ENCODE measurements around the gene DDX49.
"Not testable (repeated sequence)": the region's sequence is repeated elsewhere in the genome, so short reads cannot be mapped to it uniquely, and the experiment has no call there.

DDX49 gene

DNA sequence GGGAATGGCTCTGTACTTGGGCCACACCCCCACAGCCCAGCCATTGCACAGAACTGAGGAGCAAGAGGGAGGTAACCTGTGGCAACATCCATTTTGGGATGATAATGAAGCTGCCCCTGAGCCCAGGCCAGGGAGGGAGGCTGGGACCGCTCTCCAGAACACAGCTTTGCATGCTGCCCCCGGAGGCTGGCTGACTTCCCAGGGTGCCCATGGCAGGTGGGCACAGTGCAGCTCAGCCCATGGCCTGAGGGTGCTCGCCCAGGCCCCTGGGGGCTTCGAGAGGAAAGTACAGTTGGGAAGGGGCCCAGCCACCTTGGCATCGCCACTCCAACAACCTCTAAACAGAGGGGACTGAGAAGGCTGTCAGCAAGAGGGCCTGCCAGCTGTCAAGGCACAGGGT, 6.0 kb upstream of the DDX49 start:
- no peak for DNase-seq

DNA sequence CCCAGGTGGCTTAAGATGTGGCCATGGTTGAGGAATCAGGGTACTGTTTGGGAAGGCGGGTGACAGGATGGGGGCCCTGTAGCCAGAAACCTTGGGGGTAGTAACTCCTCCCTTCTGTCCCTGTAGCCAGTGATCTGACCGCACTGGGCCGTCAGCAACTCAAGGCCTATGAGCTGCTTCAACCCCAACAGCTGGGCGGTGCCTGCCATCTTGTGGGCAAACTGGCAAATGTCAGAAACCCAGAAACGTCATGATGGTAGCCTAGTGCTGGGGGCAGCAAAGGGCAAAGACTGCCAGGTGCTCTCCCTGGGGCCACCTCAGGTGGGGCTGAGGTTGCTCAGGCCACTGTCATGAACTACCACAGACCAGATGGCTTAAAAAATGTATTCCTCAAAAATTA, 3.9 kb upstream of the DDX49 start:
- peak; percentile 10 for DNase-seq

DNA sequence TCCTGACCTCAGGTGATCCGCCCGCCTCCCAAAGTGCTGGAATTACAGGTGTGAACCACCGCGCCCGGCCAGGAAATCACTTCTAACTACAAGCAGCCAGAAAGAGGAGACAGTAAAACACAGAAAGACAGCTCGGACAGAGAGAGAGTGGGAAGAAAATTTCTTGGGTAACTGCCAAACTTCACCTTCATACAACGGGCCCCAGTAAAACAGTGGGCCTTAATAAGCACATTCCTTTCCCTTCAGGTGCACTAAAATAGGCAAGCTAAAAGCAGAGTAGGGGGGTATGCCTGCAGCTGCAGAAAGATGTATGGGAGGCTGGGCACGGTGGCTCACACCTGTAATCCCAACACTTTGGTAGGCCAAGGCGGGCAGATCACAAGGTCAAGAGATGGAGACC, 1.9 kb upstream of the DDX49 start:
- not testable (repeated sequence) for DNase-seq

DNA sequence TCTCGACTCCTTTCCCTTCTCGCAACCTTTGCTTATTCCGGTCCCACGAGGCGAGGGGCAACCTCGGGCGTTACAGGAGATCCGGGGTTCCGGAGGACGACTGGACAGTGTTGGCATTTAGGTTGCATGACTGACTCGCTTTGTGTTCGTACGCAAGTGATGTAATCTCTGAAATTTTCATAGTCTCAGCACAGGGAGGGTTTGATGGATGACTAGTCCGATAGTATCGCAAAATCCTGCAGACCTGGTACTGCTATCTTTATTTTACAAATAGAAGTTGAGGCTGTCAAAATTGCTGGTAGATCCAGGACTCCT, 342 bp downstream of the DDX49 start:
- no peak for DNase-seq

DNA sequence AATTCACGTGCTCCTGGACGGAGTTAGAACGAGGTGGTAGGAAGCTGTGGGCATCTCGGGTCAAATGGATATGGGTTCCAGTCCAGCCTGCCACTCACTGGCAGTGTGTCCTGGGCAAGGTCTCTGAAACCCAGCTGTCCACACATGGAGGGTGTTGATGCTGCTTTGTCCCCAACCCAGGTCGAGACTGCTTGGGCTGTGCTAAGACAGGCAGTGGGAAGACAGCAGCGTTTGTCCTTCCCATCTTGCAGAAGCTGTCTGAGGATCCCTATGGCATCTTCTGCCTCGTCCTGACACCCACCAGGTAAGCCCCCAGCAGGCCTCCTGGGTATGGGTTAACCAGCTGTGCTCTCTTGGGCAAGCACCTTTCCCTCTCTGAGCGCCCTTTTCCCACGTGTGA, 885 bp downstream of the DDX49 start:
- no peak for DNase-seq

DNA sequence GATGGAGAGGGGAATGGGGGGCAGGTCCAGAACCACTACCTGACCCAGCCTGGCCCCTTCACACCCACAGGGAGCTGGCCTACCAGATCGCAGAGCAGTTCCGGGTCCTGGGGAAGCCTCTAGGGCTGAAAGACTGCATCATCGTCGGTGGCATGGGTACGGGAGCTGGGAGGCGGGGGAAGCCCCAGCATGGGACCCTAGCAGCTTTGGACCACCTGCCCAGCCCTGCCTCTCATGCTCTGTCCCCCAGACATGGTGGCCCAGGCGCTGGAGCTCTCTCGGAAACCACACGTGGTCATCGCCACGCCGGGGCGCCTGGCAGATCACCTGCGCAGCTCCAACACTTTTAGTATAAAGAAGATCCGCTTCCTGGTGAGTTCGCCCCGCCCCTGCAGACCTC, 2.1 kb downstream of the DDX49 start:
- no peak for DNase-seq

DNA sequence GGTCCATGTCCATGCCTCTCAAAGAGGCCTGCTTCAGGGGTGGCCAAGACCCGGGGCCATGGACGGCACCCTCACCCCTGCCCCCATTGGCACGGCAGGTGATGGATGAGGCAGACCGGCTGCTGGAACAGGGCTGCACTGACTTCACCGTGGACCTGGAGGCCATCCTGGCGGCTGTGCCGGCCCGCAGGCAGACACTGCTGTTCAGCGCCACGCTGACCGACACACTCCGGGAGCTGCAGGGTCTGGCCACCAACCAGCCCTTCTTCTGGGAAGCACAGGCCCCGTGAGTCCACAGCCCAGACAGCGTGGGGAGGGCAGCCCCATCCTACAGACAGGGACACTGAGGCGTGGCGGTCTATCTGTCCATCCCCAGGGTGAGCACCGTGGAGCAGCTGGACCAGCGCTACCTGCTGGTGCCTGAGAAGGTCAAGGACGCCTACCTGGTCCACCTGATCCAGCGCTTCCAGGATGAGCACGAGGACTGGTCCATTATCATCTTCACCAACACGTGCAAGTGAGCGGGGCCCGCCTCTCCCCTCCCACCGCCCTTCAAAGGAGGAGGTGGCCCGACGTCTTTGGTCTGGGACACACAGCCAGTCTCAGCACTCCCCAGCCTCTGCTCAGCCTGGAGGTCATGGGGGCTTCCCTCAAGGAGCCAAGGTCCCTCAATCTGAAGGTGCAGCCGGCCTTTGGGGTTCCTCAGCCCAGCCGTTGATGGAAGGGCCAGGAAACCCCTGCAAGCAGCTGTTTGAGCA, 2.9 kb downstream of the DDX49 start:
- no peak for DNase-seq

DNA sequence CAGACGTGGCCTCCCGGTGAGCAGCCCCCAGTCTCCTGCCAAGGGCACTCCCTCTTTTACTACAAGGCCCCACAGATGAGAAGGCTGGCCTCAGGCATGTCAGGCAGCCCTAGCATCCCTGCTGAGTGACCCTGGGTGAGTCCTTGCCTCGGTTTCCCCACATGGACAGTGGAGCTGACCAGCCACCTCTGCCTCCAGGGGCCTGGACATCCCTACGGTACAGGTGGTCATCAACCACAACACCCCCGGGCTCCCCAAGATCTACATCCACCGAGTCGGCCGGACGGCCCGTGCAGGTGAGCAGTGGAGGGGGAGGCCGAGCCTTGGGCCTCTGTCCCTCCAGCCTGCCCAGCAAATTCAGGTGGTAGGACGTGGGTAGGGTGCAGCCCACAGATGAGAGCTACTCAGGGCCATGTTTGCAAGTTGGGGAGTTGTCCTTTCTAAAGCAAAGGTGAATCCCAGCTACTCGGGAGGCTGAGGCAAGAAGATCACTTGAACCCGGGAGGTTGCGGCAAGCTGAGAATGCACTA, 5.2 kb downstream of the DDX49 start:
- DNase-seq, result no peak

DNA sequence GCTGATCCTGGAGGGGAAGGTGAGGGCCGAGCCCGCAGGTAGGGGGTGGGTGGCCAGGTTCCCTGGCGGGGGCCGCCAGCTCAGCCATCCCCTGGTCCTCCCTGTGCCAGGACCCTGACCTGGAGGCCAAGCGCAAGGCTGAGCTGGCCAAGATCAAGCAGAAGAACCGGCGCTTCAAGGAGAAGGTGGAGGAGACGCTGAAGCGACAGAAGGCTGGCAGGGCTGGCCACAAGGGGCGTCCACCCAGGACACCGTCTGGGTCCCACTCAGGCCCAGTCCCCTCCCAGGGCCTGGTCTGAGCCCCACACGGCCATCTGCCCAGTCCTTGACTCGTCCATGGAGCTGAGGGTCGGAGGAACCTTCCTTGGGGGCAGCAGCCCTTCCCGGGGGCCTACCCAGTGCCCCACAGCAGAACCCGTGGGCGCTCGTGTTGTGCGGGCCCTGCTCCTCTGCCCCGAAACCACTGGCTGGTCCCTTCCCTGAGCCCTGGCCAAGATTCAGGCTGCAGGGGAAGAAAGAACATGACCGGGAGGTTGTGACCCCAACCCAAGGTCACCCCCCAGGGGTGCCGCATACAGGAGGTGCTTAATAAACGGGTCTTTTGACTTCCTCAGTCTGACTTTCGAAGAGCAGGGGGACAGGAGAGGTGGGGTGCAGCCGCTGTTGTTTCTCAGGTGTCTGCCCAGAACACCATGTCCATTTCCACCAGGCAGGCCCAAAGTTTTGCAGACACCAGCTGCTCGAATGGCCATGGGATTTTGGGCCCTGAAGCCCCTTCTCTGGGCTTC, 8.7 kb downstream of the DDX49 start:
- DNase-seq, result no peak

DNA sequence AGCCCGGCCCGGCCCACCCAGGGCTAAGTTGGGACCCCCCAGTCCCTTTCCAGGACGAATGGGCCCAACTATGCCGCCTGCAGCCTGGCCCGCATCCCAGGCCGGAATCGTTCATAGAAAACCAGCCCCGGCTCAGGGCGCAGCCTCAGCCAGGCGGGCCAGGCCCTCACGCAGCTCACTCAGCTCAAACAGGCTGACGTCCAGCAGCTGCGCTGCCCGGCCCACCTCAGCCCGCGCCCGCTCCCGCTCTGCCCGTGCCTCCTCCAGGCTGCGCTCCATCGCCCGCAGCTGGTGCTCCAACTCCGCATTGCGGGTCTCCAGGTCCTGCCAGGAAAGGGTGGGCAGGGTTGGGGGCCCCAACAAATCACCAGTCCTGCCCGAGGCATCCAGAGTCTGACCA, 9.8 kb downstream of the DDX49 start:
- no peak for DNase-seq

DNA sequence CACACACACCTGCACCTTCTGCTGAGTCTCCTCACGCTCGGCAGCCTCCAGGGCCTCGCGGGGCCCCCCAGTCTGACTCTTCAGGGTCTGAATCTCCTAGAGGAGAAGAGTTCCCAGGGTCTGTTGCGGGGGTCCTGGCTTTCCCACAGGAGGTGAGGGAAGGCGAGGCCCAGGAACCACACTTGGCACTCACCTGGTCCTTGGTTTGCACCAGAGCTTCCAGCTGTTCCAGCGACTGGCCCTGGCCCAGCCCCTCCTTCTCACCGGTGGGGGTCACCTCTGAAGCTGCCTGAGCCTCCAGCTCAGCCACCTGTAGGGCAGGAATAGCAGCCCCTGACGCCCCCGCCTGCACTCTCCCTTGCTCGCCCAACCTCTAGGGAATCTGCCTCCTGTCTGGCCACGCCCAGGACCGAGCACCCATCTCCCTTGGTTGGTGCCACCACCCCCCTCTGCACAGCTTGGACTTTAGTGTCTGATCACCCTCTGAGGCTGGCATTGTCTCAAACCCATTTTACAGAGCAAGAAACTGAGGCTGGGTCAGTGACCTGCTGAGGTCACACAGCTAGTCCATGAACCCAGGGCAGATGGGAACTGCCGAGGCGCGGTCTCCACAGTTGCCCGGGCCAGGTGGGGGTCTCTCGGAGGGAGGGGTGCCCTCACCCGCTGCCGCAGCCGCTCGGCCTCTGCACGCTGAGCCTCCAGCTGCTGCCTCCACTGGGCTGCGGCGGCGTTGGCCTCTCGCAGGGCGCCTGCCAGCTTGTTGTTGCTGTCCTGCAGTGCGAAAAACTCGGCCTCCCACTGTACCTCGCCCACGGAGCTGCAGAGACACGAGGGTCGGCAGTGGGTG, 12.0 kb downstream of the DDX49 start:
- DNase-seq, result no peak

DNA sequence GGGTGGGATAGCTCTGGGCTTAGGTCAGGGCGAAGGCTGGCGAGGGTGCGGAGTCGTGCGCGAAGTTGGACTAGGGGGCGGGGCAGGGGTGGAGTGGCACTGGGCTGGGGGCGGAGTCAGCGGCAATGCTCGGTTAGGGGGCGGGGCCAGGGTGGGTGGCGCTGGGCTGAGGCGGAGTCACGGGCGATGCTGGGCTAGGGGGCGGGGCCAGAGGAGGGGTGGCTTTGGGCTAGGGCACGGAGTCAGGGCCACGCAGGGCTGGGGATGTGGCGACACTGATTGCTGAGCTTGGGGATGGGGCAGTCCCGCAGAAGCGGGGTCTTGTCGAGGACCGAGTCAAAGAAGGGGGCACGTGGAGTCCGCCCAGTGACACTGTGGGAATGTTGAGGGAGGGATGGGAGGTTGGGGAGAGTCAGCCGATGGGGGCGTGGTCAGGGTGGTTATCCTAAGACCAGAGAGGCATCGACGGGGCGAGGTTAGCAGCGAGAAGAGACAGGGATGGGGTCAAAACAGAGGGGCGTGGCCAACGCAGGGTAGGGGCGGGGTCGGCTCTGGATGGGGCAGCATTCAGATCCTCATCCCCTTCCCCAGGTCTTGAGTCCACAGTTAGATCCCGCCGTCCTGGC, 12.8 kb downstream of the DDX49 start:
- peak; percentile 76 for DNase-seq

DNA sequence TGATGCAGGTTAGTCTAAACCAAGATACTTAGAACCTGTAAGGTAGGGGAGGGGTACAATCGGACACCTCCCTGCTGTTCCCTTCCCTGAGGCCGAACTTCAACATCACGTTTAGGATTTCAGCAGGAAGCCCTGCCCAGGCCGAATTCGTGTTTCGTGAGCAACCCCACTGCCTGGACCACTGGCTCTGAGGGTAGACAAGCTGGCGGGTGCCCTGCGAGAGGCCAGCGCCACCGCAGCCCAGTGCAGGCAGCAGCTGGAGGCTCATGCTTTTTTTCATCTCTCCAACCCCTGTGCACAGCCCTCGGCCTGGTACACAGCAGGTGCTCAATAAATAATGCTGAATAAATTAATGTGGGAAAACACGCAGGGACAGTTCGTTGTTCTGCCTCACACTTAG, 13.8 kb downstream of the DDX49 start:
- no peak for DNase-seq

DNA sequence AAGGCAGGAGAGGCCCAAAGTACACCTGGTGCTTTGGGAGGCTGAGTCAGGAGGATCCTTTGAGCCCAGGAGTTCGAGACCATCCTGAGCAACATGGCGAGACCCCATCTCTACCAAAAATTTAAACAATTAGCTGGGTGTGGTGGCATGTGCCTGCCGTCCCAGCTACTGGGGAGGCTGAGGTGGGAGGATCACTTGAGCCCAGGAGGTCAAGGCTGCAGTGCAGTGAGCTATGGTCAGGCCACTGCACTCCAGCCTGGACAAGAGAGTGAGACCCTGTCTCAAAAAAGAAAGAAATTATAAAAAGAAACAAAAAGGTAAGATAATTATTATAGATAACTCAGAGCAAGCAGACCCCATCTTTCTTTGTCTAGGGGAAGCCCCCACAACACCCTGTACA, 19.6 kb downstream of the DDX49 start:
- DNase-seq, result no peak

DNA sequence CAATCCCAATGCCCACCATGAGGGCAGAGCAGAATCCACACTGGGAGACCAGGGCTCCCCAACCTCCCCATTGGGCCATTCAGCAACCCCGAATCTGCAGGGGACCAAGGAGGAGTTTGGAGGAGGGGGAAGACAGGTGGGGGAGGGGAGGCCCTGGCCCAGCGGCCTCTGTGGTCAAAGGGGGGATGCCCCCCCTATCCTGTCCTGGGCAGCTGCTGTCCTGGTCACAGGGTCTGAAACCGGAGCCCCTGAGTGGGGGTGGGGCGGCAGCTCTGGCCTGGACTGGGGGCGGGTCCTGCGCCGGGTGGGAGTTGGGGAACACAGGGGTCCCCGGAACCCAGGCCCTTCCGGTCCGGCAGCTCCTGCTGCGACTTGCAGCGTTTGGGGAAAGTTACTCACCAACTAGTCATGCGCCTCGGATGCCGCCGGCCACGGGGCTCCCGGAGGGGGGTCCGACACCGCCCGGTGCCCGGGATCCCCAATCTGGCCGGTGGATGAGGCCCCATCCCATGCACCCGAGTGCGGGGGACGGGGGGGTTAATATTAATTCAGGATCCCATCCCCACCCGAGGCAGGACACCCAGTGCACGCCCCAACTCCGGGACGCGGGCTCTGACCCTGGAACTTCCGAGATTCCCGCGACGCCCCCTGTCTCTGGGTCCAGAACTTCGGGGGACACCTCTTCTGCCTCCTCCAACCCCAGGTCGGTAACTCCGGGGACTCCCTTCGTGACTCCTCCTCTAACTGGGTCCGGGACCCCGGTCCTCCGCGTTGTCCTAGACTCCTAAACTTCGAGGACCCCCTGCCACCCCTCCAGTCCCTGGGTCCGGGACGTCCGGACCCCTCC, 20.6 kb downstream of the DDX49 start:
- no peak for DNase-seq

DNA sequence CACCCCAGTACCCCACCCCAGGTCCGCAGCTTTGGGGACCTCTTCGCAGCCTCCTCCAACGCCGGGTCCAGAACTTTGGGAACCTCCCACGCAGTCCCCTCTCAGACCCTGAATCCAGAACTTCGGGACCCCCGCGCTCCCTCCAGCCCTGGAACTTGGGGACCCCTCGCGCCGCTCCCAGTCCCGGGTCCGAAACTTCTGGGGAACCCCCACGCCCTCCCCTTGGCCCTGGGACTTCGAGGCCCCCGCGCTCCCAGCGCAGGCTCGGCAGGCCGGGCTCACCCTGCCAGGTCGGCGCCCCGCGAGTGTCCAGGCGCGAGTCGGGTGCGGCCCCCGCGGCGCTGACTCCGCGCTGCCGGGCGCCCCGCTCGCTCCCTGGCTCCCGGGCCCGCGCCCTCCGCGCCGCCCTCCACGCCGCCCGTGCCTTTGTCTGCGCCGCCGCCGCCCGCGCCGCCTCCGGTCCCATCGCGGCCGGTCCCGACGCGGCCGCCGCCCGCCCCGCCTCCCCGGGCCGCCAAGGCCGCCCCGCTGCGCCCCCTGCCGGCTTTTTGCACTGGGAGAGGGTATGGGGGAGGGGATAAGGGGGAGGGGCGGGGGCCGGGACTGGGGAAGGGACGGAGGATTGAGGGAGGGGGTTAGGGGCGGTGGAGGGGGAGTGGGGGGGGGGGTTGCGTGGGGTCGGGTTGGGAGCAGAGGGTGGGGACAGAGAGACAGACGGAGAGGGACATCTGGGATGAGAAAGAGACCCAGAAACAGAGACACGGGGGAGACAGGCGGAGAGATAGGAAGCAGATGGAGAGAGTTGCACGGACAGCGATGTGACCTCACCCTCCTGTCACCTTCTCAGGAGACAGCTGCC, 21.5 kb downstream of the DDX49 start, which contains the start of gene HOMER3:
HOMER3 (minus strand) TSS at position 449 of the 859 bp plus-strand sequence. CDS start 2,235 bp downstream, outside the sequence.
- DNase-seq, result peak; percentile 32

DNA sequence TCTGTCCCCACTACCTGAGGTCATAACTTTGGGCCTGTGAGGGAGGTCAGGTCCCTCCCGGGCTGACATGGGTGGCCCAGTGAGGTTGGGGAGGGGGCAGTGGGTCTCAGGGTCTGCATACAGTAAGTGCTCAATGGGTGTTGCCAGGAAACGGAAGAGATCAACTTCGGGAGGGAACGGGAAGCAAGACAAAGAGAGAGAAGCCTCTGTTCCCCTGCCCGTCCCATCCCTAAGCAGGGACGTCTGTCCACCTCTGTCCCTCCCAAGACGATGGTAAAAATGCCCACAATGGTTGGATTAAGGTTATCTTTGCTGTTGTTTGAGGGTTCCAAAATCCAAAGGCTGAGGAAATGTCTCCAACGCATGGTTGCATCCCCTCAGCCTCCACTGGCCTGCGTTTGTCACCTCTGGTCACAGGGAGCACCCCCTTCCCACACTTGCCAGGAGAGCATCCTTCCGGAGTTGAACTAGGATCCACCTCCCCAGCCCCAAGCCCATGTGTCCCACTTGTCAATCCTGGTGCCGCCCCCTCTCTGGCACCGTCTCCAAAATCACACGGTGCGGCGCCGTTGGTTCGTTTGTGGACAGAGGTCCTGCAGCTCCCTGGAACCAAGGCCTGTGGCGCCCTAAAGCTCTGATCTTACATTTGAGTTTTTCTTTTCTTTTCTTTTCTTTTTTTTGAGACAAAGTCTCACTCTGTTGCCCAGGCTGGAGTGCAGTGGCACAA, 22.3 kb downstream of the DDX49 start:
- DNase-seq, result no peak

DNA sequence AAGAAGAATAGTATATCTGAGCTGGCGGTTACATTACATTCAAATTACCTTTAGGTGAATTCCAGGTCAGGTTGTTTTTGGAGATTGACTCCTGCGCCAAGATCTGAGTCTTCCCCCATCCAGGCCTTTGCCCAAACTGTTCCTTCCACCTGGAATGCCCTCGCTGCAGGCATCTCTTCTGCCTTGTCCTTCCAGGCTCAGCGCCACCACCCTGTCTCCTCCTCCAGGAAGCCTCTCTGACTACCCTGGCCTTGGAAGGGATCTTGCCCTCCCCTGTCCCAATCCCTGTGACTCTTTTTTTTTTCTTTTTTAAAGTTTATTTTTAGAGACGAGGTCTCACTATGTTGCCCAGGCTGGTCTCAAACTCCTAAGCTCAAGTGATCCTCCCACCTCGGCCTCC, 23.2 kb downstream of the DDX49 start:
- no peak for DNase-seq

DNA sequence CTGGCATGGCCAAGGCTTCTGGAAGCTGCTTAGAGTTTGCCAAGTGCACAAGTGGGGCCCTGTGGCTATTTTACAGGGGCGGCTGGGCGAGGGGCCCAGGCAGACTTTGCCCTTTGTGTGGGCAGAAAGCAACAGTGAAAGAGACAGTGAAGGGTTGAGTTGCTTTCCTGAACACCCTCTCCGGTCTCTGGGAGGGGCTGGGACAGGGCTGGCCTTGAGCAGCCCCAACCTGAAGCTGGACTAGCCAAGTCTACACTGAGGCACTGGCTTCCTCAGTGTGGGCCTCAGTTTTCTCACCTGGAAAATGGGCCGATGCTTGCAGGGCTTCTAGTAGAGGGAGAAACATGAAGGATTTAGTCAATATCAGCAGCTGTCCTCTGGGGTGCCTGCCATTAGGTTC, 23.9 kb downstream of the DDX49 start:
- no peak for DNase-seq

DNA sequence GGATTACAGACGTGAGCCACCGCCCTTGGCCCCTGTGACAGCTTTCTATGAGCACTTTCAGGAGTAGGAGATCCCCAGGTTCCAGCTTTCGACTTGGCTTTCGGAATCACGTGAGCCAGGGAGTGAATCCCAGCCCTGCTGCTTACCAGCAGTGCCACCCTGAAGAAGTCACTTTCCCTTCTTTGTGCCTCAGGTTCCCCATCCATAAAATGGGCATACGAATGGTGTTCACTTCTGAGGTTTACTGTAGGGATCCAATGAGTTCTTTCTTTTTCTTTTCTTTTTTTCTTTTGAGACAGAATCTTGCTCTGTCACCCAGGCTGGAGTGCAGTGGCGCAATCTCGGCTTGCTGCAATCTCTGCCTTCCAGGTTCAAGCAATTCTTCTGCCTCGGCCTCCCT, 25.8 kb downstream of the DDX49 start:
- no peak for DNase-seq

Data from NCI-H2029 (cell line).